Lung (tissue), 12 donors: ENCODE results near the gene SH3BP4. TPM values are rescaled to one million over a fixed set of nuclear protein-coding genes. Genes with fewer than 3 reads are reported as not detected.

Experiments used
- ATAC-seq: fragments of 200-7000 bp; cut with Tn5 transposase; one replicate; pipeline ENCODE4 v1.9.1; 2020; ENCODE audit warnings: moderate number of reproducible peaks; ENCODE audit not compliant: insufficient read depth, low FRiP score
- DNase-seq, 3 donors: peaks; one replicate each; pipeline ENCODE4 v3.0.0-alpha.2; 2013 to 2017
- H3K27ac ChIP-seq, 2 donors: one replicate each; pipeline ENCODE4 v1.5.1; 2013; ENCODE audit warnings: mild to moderate bottlenecking in 2 of 2, moderate library complexity in 2 of 2, control low read depth in 1 of 2, inconsistent platforms in 1 of 2, low read depth in 1 of 2, low read length in 1 of 2
- H3K27me3 ChIP-seq, 3 donors: one replicate each; pipeline ENCODE4 v1.5.1; 2013; ENCODE audit warnings: low read length in 2 of 3; ENCODE audit not compliant: control insufficient read depth in 3 of 3, insufficient read depth in 3 of 3
- H3K36me3 ChIP-seq, 4 donors: one replicate each; pipeline ENCODE4 v1.5.1; 2013; ENCODE audit warnings: low read length in 4 of 4, mild to moderate bottlenecking in 1 of 4, moderate library complexity in 1 of 4; ENCODE audit not compliant: control insufficient read depth in 4 of 4, insufficient read depth in 4 of 4
- H3K4me1 ChIP-seq, 5 donors: one replicate each; pipeline ENCODE4 v1.5.1; 2013; ENCODE audit warnings: low read length in 5 of 5, mild to moderate bottlenecking in 2 of 5, moderate library complexity in 1 of 5; ENCODE audit not compliant: control insufficient read depth in 5 of 5, insufficient read depth in 5 of 5
- H3K4me3 ChIP-seq: one replicate; pipeline ENCODE4 v1.5.1; 2013; ENCODE audit warnings: mild to moderate bottlenecking, control low read depth, moderate library complexity
- H3K9ac ChIP-seq, 2 donors: one replicate each; pipeline ENCODE4 v1.5.1; 2013; ENCODE audit warnings: low read length in 2 of 2, control low read depth in 1 of 2; ENCODE audit not compliant: insufficient read depth in 1 of 2
- H3K9me3 ChIP-seq, 4 donors: one replicate each; pipeline ENCODE4 v1.5.1; 2013; ENCODE audit warnings: low read length in 3 of 4, mild to moderate bottlenecking in 1 of 4, moderate library complexity in 1 of 4; ENCODE audit not compliant: control insufficient read depth in 4 of 4, insufficient read depth in 3 of 4
- WGBS, 2 donors: extraction: QIAGEN DNeasy Blood & Tissue Kit; methylation state at CpG; one replicate each; pipeline ENCODE4 v1.1.7; 2013; 5-methylcytosine and 5-hydroxymethylcytosine counted together
- polyA plus RNA-seq, 2 donors: library from polyadenylated mRNA; stranded (reverse); fragments of 200-250 nt; gene quantifications; one replicate each; pipeline ENCODE4 v1.2.1, GENCODE V29; 2013
- total RNA-seq, 2 donors: library from RNA; depleted of rRNA in 1 of 2; stranded (reverse); fragments of >200 nt in 1 of 2; gene quantifications; one replicate each; pipeline ENCODE4 v1.2.1, GENCODE V29; 2014 to 2021
- TF ChIP-seq, protein P1 (sequence below): IDR thresholded peaks from 2 replicates; pipeline ENCODE4 v1.5.1; 2012; ENCODE audit warnings: mild to moderate bottlenecking; ENCODE audit errors: control extremely low read depth, extremely low read depth
- donor health status: control.
- donor health status: control.
- donor health status: Bipolar disorder and iron deficiency.
- donor health status: healthy.
- donor health status: DM: yes; HTN: yes; CAD: no.

The SH3BP4 gene
- total and polyA plus RNA-seq, 4 donors: 12.0 to 36.5 (median 18.2) TPM

DNA sequence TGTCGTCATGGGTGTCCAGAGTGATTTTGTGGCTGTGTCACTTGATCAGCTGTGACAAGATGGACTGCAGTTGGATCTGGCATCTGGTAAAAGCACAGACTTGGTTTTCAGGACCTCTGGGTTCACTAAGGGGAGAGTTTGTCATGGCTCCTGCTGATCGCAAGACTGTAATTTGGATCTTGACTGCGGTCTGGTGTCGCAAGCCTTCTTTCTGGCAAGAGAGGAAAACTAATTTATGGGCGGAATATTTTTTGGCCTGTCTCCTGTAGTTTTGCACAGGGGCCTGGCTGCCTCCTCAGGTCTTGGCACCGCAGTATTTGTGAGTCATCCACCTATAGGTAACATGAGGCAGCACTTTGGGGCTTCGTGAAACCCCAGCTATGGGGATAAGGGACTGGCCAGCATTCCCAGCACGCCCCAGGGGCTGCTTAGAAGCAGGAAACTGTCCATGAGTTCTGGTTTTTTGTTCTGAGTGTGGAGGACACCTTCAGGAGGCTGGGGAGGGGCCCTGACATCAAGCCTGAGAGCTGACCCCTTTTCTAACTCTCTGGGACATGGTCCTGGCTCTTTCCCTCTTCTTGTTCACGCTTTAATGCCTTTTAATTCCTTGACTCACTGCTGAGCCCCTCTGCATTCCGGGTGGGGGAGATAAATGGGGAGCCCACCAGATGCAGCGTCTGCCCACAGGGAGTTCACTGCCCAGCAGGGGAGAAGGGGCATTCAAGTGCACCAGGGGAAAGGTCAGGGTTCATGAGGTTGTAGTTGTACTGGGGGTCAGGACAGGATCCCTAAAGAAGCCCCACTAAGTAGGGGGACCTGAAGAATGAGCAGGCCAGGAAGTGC, 12.2 kb downstream of the SH3BP4 start:
- Histone ChIP-seq H3K27ac (no peak overlapping the region), H3K36me3 (peaks cover 0 to 3% (median 0%) of the 10 kb centered on the region in 4 donors), H3K4me3 (no peak overlapping the region), H3K9me3 (no peaks in the 10 kb centered on the region), H3K27me3 (no peaks in the 10 kb centered on the region), H3K4me1 (peaks cover 7 to 37% (median 11%) of the 10 kb centered on the region in 5 donors), H3K9ac (peak overlapping the region in 1 of 2 donors; percentile 51)
- WGBS, 2 donors: 79 to 90% methylated on average over 11 of the region's 11 CpGs
- ATAC-seq (no peak), DNase-seq (peak; percentile 89 to 97 (median 95))
- TF ChIP-seq, protein P1, sequence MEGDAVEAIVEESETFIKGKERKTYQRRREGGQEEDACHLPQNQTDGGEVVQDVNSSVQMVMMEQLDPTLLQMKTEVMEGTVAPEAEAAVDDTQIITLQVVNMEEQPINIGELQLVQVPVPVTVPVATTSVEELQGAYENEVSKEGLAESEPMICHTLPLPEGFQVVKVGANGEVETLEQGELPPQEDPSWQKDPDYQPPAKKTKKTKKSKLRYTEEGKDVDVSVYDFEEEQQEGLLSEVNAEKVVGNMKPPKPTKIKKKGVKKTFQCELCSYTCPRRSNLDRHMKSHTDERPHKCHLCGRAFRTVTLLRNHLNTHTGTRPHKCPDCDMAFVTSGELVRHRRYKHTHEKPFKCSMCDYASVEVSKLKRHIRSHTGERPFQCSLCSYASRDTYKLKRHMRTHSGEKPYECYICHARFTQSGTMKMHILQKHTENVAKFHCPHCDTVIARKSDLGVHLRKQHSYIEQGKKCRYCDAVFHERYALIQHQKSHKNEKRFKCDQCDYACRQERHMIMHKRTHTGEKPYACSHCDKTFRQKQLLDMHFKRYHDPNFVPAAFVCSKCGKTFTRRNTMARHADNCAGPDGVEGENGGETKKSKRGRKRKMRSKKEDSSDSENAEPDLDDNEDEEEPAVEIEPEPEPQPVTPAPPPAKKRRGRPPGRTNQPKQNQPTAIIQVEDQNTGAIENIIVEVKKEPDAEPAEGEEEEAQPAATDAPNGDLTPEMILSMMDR: no peak

DNA sequence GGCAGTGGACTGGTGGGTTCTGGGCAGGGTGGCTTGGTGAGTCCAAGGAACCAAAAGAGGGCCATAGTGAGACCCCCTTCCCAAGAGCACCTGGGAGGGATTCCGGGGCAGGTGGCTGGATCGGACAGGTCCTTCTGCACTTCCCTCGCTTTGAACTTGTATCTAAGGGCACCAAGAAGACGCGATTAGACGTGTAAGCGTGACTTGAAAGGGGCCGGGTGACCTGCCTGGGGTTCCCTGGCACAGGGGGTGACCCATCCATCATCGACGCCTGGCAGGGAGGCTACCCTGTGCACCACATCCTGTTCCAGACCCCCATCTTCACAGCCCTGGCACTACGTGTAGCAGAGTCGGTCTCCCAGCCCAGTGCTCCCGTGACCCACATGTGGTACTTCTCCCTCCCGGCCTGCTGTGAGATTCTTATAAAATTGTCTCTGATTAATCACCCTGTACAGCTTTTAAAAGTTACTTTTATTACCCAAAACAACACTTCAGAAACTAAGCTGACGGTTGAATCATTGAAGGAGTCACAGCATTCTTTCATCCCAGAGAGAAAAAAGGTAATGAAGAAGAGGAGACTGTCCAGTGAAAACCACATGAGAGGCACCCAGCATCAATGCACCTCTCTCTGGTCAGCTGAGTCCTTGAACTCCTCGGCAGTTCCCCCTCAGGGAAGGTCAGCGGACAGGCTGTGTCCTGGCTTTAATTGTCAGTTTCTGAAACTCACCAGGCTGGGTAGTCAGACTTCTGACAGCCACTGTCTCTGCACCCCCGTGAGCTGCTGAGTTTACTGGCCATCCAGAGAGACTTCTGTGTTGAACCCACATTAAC, 13.0 kb downstream of the SH3BP4 start:
- no peak overlapping the region for H3K9ac ChIP-seq
- no peaks in the 10 kb centered on the region for H3K9me3 ChIP-seq
- H3K27ac ChIP-seq: no peak overlapping the region
- no peaks in the 10 kb centered on the region for H3K27me3 ChIP-seq
- 75% methylated on average over 18 of the region's 18 CpGs for WGBS, 2 donors
- peaks cover 7 to 44% (median 18%) of the 10 kb centered on the region in 5 donors for H3K4me1 ChIP-seq
- H3K4me3 ChIP-seq: no peak overlapping the region
- H3K36me3 ChIP-seq: peaks cover 0 to 5% (median 1%) of the 10 kb centered on the region in 4 donors
- DNase-seq (no peak), ATAC-seq (no peak)
- TF ChIP-seq, protein P1: no peak

DNA sequence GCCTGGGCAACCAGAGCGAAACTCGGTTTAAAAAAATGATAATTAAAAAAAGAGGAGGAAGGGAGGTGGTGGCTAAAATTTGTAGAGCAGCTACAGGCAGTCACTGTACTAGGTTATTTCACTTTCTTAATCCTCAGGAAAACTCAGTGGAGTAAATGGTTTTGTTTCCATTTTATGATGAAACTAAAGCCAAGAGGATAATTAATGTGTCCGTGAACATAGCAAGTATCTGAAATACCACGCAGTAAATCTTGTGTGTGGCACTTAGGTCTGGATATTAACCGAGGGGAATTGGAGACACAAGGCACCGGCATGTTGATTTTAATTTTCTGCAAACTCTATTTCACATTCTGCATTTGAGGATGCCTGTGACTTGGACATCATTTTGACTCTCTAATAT, 14.5 kb downstream of the SH3BP4 start:
- DNase-seq (no peak), ATAC-seq (no peak)
- H3K4me3 ChIP-seq: no peak overlapping the region
- H3K4me1 ChIP-seq: peaks cover 4 to 36% (median 9%) of the 10 kb centered on the region in 5 donors
- H3K9ac ChIP-seq: no peak overlapping the region
- H3K27ac ChIP-seq: no peak overlapping the region
- no peaks in the 10 kb centered on the region for H3K9me3 ChIP-seq
- 80 to 87% methylated on average over 6 of the region's 6 CpGs for WGBS, 2 donors
- H3K27me3 ChIP-seq: no peaks in the 10 kb centered on the region
- peaks cover 0 to 7% (median 2%) of the 10 kb centered on the region in 4 donors for H3K36me3 ChIP-seq
- TF ChIP-seq, protein P1: no peak
